IMR-90 (cell line): ENCODE measurements around the gene KRTAP9-1. TPM values are rescaled to one million over a fixed set of nuclear protein-coding genes. Genes with fewer than 3 reads are reported as not detected.

Experiments
- ATAC-seq: fragments of 200-7000 bp; cut with Tn5 transposase; 2 replicates; pipeline ENCODE4 v1.9.1; 2020; ENCODE audit warnings: low read depth, mild to moderate bottlenecking, moderate library complexity
- BruUV-seq: library from RNA; stranded (reverse); fragments of 400-500 nt; replicated peaks from 2 replicates; lab custom pipeline; 2021; lab: Mats Ljungman, UMichigan
- CTCF ChIA-PET: fragments of 300-600 bp; formaldehyde crosslinking; extraction: SDS; loops from one replicate; lab custom pipeline; 2021; ENCODE audit warnings: antibody characterized with exemption; lab: Yijun Ruan, JAX
- POLR2A ChIA-PET: fragments of 300-600 bp; sonication (Branson Sonifier 250); formaldehyde crosslinking; loops from one replicate; lab custom pipeline; 2022; ENCODE audit warnings: antibody characterized with exemption; ENCODE audit not compliant: unreplicated experiment; lab: Charles Lee
- DNase-seq: peaks from one replicate; pipeline ENCODE4 v3.0.0; 2013
- H2AFZ ChIP-seq: replicated peaks from 2 replicates; pipeline ENCODE3; 2013; ENCODE audit warnings: low read length, mild to moderate bottlenecking; ENCODE audit not compliant: poor library complexity
- H2AK5ac ChIP-seq: 2 replicates; pipeline ENCODE4 v1.6.1; 2013; ENCODE audit warnings: low read depth, low read length, inconsistent platforms
- H2AK9ac ChIP-seq: replicated peaks from 2 replicates; pipeline ENCODE3; 2013; ENCODE audit warnings: mild to moderate bottlenecking, low read depth, low read length, moderate library complexity; ENCODE audit not compliant: poor library complexity
- H2BK120ac ChIP-seq: 2 replicates; pipeline ENCODE4 v1.6.1; 2013; ENCODE audit warnings: low read depth, low read length, inconsistent platforms
- H2BK15ac ChIP-seq: 3 replicates; pipeline ENCODE4 v1.6.1; 2013; ENCODE audit warnings: low read depth, low read length, inconsistent platforms
- H2BK20ac ChIP-seq: 2 replicates; pipeline ENCODE4 v1.6.1; 2013; ENCODE audit warnings: low read depth, mild to moderate bottlenecking, inconsistent platforms, low read length, moderate library complexity
- H2BK5ac ChIP-seq: 2 replicates; pipeline ENCODE4 v1.6.1; 2013; ENCODE audit warnings: mild to moderate bottlenecking, low read depth, low read length, inconsistent platforms; ENCODE audit not compliant: poor library complexity, severe bottlenecking
- H3K14ac ChIP-seq: replicated peaks from 2 replicates; pipeline ENCODE4 v1.6.1; 2013; ENCODE audit warnings: low read depth, low read length, inconsistent platforms
- H3K18ac ChIP-seq: 2 replicates; pipeline ENCODE4 v1.6.1; 2013; ENCODE audit warnings: low read depth, low read length, control low read depth
- H3K23ac ChIP-seq: 2 replicates; pipeline ENCODE4 v1.6.1; 2013; ENCODE audit warnings: low read depth, low read length, inconsistent platforms
- H3K27ac ChIP-seq: 2 replicates; pipeline ENCODE4 v1.5.1; 2013; ENCODE audit warnings: mild to moderate bottlenecking, control low read depth, low read length; ENCODE audit not compliant: insufficient read depth
- H3K27me3 ChIP-seq: 2 replicates; pipeline ENCODE4 v1.6.1; 2013; ENCODE audit warnings: low read length; ENCODE audit not compliant: control insufficient read depth, insufficient read depth
- H3K36me3 ChIP-seq: 2 replicates; pipeline ENCODE4 v1.6.1; 2013; ENCODE audit warnings: low read length, mixed read lengths; ENCODE audit not compliant: control insufficient read depth, insufficient read depth
- H3K4ac ChIP-seq: 2 replicates; pipeline ENCODE4 v1.6.1; 2013; ENCODE audit warnings: low read depth, low read length, inconsistent platforms
- H3K4me1 ChIP-seq: 2 replicates; pipeline ENCODE4 v1.6.1; 2013; ENCODE audit warnings: low read length, mixed read lengths; ENCODE audit not compliant: control insufficient read depth, insufficient read depth
- H3K4me2 ChIP-seq: 2 replicates; pipeline ENCODE4 v1.6.1; 2013; ENCODE audit warnings: low read depth, mild to moderate bottlenecking, control low read depth, low read length, moderate library complexity
- H3K4me3 ChIP-seq: 2 replicates; pipeline ENCODE4 v1.5.1; 2013; ENCODE audit warnings: low read depth, mild to moderate bottlenecking, control low read depth, low read length, moderate library complexity; ENCODE audit not compliant: insufficient read depth
- H3K56ac ChIP-seq: 2 replicates; pipeline ENCODE4 v1.6.1; 2013; ENCODE audit warnings: low read length, inconsistent platforms; ENCODE audit not compliant: insufficient read depth; ENCODE audit errors: extremely low read depth
- H3K79me1 ChIP-seq, 2 experiments: 2 replicates each; pipeline ENCODE4 v1.6.1; 2013; ENCODE audit warnings: low read length in 2 of 2, inconsistent platforms in 1 of 2, low read depth in 1 of 2
- H3K9ac ChIP-seq: 2 replicates; pipeline ENCODE4 v1.6.1; 2013; ENCODE audit warnings: low read depth, low read length, control low read depth
- H3K9me1 ChIP-seq: 2 replicates; pipeline ENCODE4 v1.6.1; 2013; ENCODE audit warnings: low read length, inconsistent platforms; ENCODE audit not compliant: insufficient read depth
- H3K9me3 ChIP-seq: 2 replicates; pipeline ENCODE4 v1.6.1; 2013; ENCODE audit warnings: low read length; ENCODE audit not compliant: control insufficient read depth, insufficient read depth
- H4K20me1 ChIP-seq: 2 replicates; pipeline ENCODE4 v1.6.1; 2013; ENCODE audit warnings: low read length, inconsistent platforms; ENCODE audit not compliant: insufficient read depth
- H4K5ac ChIP-seq: 2 replicates; pipeline ENCODE4 v1.6.1; 2013; ENCODE audit warnings: mild to moderate bottlenecking, low read depth, low read length, control low read depth
- H4K8ac ChIP-seq, 2 experiments: 2 replicates each; pipeline ENCODE4 v1.6.1; 2013; ENCODE audit warnings: low read depth in 2 of 2, low read length in 2 of 2, control low read depth in 1 of 2, inconsistent platforms in 1 of 2
- H4K91ac ChIP-seq: 2 replicates; pipeline ENCODE4 v1.6.1; 2013; ENCODE audit warnings: low read depth, low read length, inconsistent platforms; ENCODE audit not compliant: insufficient read depth
- BHLHE40 ChIP-seq: fragments of 150-350 bp; IDR thresholded peaks from 2 replicates; pipeline ENCODE4 v1.6.1; 2016; ENCODE audit warnings: mild to moderate bottlenecking, low read depth, low read length
- CEBPB ChIP-seq: IDR thresholded peaks from 2 replicates; pipeline ENCODE4 v1.6.1; 2012; ENCODE audit warnings: low read depth, low read length, improper control_type of control experiment
- CHD1 ChIP-seq: IDR thresholded peaks from 2 replicates; pipeline ENCODE4 v1.6.1; 2012; ENCODE audit warnings: low read depth, low read length, improper control_type of control experiment
- ELK1 ChIP-seq: fragments of 150-350 bp; IDR thresholded peaks from 2 replicates; pipeline ENCODE4 v1.6.1; 2016; ENCODE audit warnings: low read depth, mild to moderate bottlenecking, low read length, moderate library complexity, borderline replicate concordance
- FOS ChIP-seq: fragments of 150-350 bp; IDR thresholded peaks from 2 replicates; pipeline ENCODE4 v1.6.1; 2016; ENCODE audit warnings: low read depth, low read length
- MAFK ChIP-seq: IDR thresholded peaks from 2 replicates; pipeline ENCODE4 v1.6.1; 2012; ENCODE audit warnings: low read depth, low read length, improper control_type of control experiment
- MAZ ChIP-seq: IDR thresholded peaks from 2 replicates; pipeline ENCODE4 v1.6.1; 2012; ENCODE audit warnings: low read depth, mild to moderate bottlenecking, low read length, improper control_type of control experiment, moderate library complexity, borderline replicate concordance
- MXI1 ChIP-seq: IDR thresholded peaks from 2 replicates; pipeline ENCODE4 v1.6.1; 2012; ENCODE audit warnings: low read depth, mild to moderate bottlenecking, low read length, moderate library complexity, borderline replicate concordance
- POLR2A ChIP-seq: IDR thresholded peaks from 2 replicates; pipeline ENCODE4 v1.6.1; 2012; ENCODE audit warnings: mild to moderate bottlenecking, low read depth, low read length
- RAD21 ChIP-seq: IDR thresholded peaks from 2 replicates; pipeline ENCODE4 v1.6.1; 2012; ENCODE audit warnings: low read length, improper control_type of control experiment
- RCOR1 ChIP-seq: IDR thresholded peaks from 2 replicates; pipeline ENCODE4 v1.6.1; 2012; ENCODE audit warnings: mild to moderate bottlenecking, low read length, improper control_type of control experiment; ENCODE audit not compliant: insufficient replicate concordance
- RFX5 ChIP-seq: IDR thresholded peaks from 2 replicates; pipeline ENCODE4 v1.8.0; 2012; ENCODE audit warnings: low read depth, mild to moderate bottlenecking, low read length, moderate library complexity
- SMC3 ChIP-seq: fragments of 150-350 bp; IDR thresholded peaks from 2 replicates; pipeline ENCODE4 v1.6.1; 2016; ENCODE audit warnings: low read depth, mild to moderate bottlenecking, antibody characterized with exemption, low read length, moderate library complexity
- WGBS, 2 experiments: methylation state at CpG; one replicate each; pipeline versions ENCODE4 v1.1.5 to v1.1.7; 2013; ENCODE audit warnings: missing lambda C conversion rate in 2 of 2; ENCODE audit not compliant: insufficient read length in 1 of 2; ENCODE audit errors: extremely low coverage in 2 of 2; 5-methylcytosine and 5-hydroxymethylcytosine counted together
- dilution Hi-C: fragments of 300-500 bp; cut with HindIII; formaldehyde crosslinking; loops from one replicate; pipeline ENCODE4 v1.14.3; 2018; ENCODE audit warnings: low sequenced_read_pairs; ENCODE audit not compliant: unreplicated experiment
- in situ Hi-C: fragments of 300-500 bp; cut with MboI; formaldehyde crosslinking; loops from 3 replicates; pipeline ENCODE4 v1.14.3; 2019; ENCODE audit warnings: low sequenced_read_pairs, inconsistent platforms, mixed read lengths
- intact Hi-C: fragments of 100-400 bp; cut with micrococcal nuclease; formaldehyde crosslinking; loops from 2 replicates; pipeline ENCODE4 v1.10.0; 2022
- polyA plus RNA-seq, 3 experiments: library from polyadenylated mRNA; depleted of rRNA; stranded (reverse); fragments of >200 nt; gene quantifications; 2 replicates each; pipeline ENCODE4 v1.2.3, GENCODE V29; 2012; ENCODE audit warnings: low replicate concordance in 1 of 3
- total RNA-seq: library from RNA; depleted of rRNA; stranded (reverse); fragments of >200 nt; gene quantifications from 2 replicates; pipeline ENCODE4 v1.2.3, GENCODE V29; 2012
- TF ChIP-seq, protein P1 (sequence below): conservative IDR thresholded peaks from 2 replicates; pipeline ENCODE4 v1.5.1; 2012; ENCODE audit warnings: mild to moderate bottlenecking, low read depth, low read length, improper control_type of control experiment

The KRTAP9-1 gene
- total and polyA plus RNA-seq, 2 of the 4 experiments (the other 2 are of a cell fraction): not detected

GRCh38 chr17:41178843-41179616 lies 10.7 kb upstream of the KRTAP9-1 start:
- no peaks in the 10 kb centered on the region; the same call in 1 of the 2 replicates for H3K27me3 ChIP-seq
- no peaks in the 10 kb centered on the region for H3K79me1 ChIP-seq
- H3K4me3 ChIP-seq: no peak overlapping the region
- 0 out of 2 replicates have a peak overlapping the region, but pooled peaks have one; percentile 57 for H3K4ac ChIP-seq
- dilution Hi-C loops: no loop called here
- ATAC-seq (no peak), DNase-seq (peak; percentile 15)
- no peak overlapping the region for H2BK20ac ChIP-seq
- no peak overlapping the region for H4K91ac ChIP-seq
- ChIA-PET CTCF (no interaction called here), POLR2A (interaction anchor here (0.7 kb wide), 1 partner anchor 152 kb away, joined by 3 read pairs; no protein-coding TSS in a partner anchor)
- H2AK9ac ChIP-seq: no peak overlapping the region
- H3K9ac ChIP-seq: no peak overlapping the region
- H3K9me3 ChIP-seq: no peaks in the 10 kb centered on the region
- H2AFZ ChIP-seq: no peak overlapping the region
- H3K23ac ChIP-seq: no peak overlapping the region
- H4K20me1 ChIP-seq: no peaks in the 10 kb centered on the region
- intact Hi-C loops: no loop called here
- no CpG with 5 or more reads among the region's 1 CpG for WGBS, 2 experiments
- H3K36me3 ChIP-seq: no peaks in the 10 kb centered on the region
- 0 out of 2 replicates have a peak overlapping the region, but pooled peaks have one; percentile 72 for H3K14ac ChIP-seq
- H3K4me2 ChIP-seq: no peak overlapping the region
- no peak overlapping the region for H3K27ac ChIP-seq
- no peak overlapping the region; the same call in 1 of the 2 replicates for H2BK120ac ChIP-seq
- BruUV-seq: no TSS peak
- H3K9me1 ChIP-seq: no peaks in the 10 kb centered on the region; the same call in 1 of the 2 replicates
- 0 out of 4 replicates have a peak overlapping the region, but pooled peaks of 1 of the 2 experiments have one; percentile 68 for H4K8ac ChIP-seq
- in situ Hi-C loops: no loop called here
- H3K18ac ChIP-seq: peak overlapping the region; percentile 75; the same call in 1 of the 2 replicates
- H3K56ac ChIP-seq: no peak overlapping the region
- H3K4me1 ChIP-seq: peaks cover 3% of the 10 kb centered on the region; the same call in 1 of the 2 replicates
- H4K5ac ChIP-seq: peak overlapping the region; percentile 51; the same call in 1 of the 2 replicates
- no peak overlapping the region for H2AK5ac ChIP-seq
- H2BK15ac ChIP-seq: no peak overlapping the region
- peak overlapping the region; percentile 75 for H2BK5ac ChIP-seq
- TF ChIP-seq CEBPB (no peak), SMC3 (no peak), RAD21 (no peak), CHD1 (no peak), RFX5 (no peak), MAFK (no peak), BHLHE40 (no peak), FOS (no peak), MAZ (no peak), RCOR1 (no peak), POLR2A (no peak), ELK1 (no peak), MXI1 (no peak)
- TF ChIP-seq, protein P1, sequence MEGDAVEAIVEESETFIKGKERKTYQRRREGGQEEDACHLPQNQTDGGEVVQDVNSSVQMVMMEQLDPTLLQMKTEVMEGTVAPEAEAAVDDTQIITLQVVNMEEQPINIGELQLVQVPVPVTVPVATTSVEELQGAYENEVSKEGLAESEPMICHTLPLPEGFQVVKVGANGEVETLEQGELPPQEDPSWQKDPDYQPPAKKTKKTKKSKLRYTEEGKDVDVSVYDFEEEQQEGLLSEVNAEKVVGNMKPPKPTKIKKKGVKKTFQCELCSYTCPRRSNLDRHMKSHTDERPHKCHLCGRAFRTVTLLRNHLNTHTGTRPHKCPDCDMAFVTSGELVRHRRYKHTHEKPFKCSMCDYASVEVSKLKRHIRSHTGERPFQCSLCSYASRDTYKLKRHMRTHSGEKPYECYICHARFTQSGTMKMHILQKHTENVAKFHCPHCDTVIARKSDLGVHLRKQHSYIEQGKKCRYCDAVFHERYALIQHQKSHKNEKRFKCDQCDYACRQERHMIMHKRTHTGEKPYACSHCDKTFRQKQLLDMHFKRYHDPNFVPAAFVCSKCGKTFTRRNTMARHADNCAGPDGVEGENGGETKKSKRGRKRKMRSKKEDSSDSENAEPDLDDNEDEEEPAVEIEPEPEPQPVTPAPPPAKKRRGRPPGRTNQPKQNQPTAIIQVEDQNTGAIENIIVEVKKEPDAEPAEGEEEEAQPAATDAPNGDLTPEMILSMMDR: no peak
